ENCODE data around the gene CLASP1.

DNA sequence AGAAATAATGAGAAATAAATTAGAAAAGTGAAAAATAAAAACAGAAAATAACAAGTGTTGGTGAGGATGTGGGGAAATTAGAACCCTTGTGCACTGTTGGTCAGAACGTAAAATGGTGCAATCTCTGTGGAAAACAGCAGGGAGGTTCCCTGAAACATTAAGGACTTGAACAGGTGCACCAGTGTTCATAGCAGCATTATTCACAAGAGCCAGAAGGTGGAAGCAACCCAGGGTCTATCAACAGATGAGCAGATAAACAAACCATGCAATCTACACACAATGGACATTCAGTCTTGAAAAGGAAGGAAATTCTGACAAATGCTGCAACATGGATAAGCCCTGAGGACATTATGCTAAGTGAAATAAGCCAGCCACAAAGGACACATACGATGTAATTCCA, 306.1 kb downstream of the CLASP1 start:
- TF ChIP-seq, protein P1, sequence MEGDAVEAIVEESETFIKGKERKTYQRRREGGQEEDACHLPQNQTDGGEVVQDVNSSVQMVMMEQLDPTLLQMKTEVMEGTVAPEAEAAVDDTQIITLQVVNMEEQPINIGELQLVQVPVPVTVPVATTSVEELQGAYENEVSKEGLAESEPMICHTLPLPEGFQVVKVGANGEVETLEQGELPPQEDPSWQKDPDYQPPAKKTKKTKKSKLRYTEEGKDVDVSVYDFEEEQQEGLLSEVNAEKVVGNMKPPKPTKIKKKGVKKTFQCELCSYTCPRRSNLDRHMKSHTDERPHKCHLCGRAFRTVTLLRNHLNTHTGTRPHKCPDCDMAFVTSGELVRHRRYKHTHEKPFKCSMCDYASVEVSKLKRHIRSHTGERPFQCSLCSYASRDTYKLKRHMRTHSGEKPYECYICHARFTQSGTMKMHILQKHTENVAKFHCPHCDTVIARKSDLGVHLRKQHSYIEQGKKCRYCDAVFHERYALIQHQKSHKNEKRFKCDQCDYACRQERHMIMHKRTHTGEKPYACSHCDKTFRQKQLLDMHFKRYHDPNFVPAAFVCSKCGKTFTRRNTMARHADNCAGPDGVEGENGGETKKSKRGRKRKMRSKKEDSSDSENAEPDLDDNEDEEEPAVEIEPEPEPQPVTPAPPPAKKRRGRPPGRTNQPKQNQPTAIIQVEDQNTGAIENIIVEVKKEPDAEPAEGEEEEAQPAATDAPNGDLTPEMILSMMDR (IDR thresholded peaks at IDR 0.05; ENCODE audit: low read length), result no peak
- TF ChIP-seq EZH2 (IDR thresholded peaks at IDR 0.05; ENCODE audit: borderline replicate concordance, low read length), result no peak

Measured in OCI-LY1 (cell line).